HUES64 (cell line): Measurements from ENCODE around the gene CEP131.
A peak's percentile ranks its signal among the peaks of the same experiment; 100 is the strongest.
"Not testable (repeated sequence)": the region's sequence is repeated elsewhere in the genome, so short reads cannot be mapped to it uniquely, and the experiment has no call there.

Experiments
- H3K27ac ChIP-seq: 2 replicates; pipeline ENCODE4 v1.7.0; 2013; ENCODE audit warnings: low read depth, low read length, inconsistent platforms
- H3K27me3 ChIP-seq: 2 replicates; pipeline ENCODE4 v1.6.1; 2013; ENCODE audit warnings: mild to moderate bottlenecking, low read length; ENCODE audit not compliant: insufficient read depth
- H3K36me3 ChIP-seq: 2 replicates; pipeline ENCODE4 v1.6.1; 2013; ENCODE audit warnings: mild to moderate bottlenecking, low read length; ENCODE audit not compliant: insufficient read depth
- H3K4me1 ChIP-seq: 2 replicates; pipeline ENCODE4 v1.6.1; 2013; ENCODE audit warnings: mild to moderate bottlenecking, low read length, moderate library complexity; ENCODE audit not compliant: insufficient read depth
- H3K4me3 ChIP-seq: 2 replicates; pipeline ENCODE4 v1.5.1; 2013; ENCODE audit warnings: mild to moderate bottlenecking, low read length, moderate library complexity
- H3K9ac ChIP-seq: 2 replicates; pipeline ENCODE4 v1.6.1; 2013; ENCODE audit warnings: mild to moderate bottlenecking, low read depth, low read length
- H3K9me3 ChIP-seq: 2 replicates; pipeline ENCODE4 v1.6.1; 2013; ENCODE audit warnings: low read depth, low read length; ENCODE audit not compliant: insufficient read depth
- WGBS: fragments of 150-250, 120-280 bp; methylation state at CpG from one replicate; pipeline ENCODE4 v1.1.7; 2013; ENCODE audit warnings: missing lambda C conversion rate; 5-methylcytosine and 5-hydroxymethylcytosine counted together

CEP131 gene

DNA sequence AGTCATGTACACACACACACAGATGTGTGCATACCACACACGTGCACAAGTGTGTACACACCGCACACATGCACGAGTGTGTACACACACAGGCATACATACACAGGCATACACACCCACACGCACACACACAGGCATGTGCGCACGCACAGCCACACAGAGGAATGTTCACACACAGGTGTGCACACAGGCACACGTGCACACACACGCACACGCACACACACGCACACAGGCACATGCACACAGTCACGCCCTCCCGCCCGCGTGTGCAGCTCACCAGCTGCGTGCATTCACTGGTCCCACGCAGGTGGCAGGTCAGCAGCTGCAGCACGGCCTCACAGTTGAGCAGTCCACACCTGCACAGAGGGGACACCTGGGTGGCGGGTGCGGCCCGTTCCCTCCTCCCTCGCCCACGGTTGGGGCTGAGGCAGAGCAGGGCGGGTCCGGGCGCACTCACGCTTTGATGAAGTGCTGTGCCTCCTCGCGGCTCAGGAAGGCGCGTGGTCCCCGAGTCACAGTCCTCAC is 8.4 kb upstream of the CEP131 start:
- Histone ChIP-seq H3K4me3 (no peak overlapping the region), H3K36me3 (peaks cover 13% of the 10 kb centered on the region), H3K27me3 (no peaks in the 10 kb centered on the region), H3K9me3 (no peaks in the 10 kb centered on the region), H3K9ac (no peak overlapping the region), H3K4me1 (no peaks in the 10 kb centered on the region), H3K27ac (no peak overlapping the region)
- WGBS: 92% methylated on average over 31 of the region's 31 CpGs

DNA sequence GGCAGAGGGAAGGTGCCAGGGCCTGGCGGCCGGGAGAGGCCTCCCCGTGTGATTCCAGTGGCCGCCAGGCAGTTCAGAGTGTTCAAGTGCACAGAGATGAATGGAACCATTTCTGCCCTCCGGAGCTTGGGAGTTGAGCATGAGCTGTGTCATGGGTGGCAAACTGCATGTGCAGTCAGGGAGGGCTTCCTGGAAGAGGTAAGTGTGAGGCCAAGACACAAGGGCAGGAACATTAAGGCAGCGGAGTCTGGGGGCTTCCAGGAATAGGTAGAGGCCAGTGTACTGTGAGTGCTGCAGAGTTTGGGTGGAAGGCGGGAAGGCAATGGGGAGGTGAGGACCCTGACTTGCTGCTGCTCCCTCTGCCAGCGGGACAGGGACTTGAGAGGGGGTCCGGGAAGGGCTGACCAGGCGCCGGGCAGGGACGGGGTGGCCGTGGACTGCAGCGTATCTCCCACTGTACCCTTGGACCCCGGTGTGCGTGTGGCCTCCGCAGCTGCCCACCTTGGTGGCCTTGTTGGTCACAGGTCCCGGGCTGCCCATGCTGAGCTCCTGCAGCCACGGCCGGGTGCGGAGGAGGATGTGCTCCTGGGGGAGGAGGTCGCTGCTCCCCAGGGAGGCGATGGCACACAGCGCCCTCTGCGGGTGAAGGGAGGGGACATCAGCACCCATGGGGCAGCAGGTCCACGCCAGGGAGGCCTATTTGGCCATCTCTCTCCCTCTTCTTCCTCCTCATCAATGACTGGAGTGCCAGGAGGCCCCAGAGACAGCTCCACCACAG is 7.5 kb upstream of the CEP131 start:
- Histone ChIP-seq H3K9ac (no peak overlapping the region), H3K4me1 (no peaks in the 10 kb centered on the region), H3K27me3 (no peaks in the 10 kb centered on the region), H3K9me3 (no peaks in the 10 kb centered on the region), H3K27ac (no peak overlapping the region), H3K36me3 (peaks cover 13% of the 10 kb centered on the region), H3K4me3 (no peak overlapping the region)
- WGBS: 89% methylated on average over 26 of the region's 26 CpGs

DNA sequence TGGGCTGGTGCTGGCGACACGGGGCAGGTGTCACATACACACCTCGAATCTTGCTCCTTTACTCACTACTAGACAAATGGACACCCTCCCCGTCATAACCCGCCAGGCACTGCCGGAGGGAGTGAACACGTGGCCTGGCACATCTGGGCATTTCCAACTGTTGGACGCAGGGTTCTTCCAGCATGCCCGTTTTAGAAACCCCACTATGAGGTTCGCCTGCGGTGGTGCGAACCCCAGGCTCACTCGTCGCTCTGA is 6.8 kb upstream of the CEP131 start:
- no peaks in the 10 kb centered on the region for H3K27me3 ChIP-seq
- H3K4me3 ChIP-seq: no peak overlapping the region
- H3K27ac ChIP-seq: no peak overlapping the region
- H3K9me3 ChIP-seq: no peaks in the 10 kb centered on the region
- WGBS: 94% methylated on average over 14 of the region's 14 CpGs
- peaks cover 13% of the 10 kb centered on the region for H3K36me3 ChIP-seq
- H3K4me1 ChIP-seq: no peaks in the 10 kb centered on the region
- H3K9ac ChIP-seq: no peak overlapping the region

DNA sequence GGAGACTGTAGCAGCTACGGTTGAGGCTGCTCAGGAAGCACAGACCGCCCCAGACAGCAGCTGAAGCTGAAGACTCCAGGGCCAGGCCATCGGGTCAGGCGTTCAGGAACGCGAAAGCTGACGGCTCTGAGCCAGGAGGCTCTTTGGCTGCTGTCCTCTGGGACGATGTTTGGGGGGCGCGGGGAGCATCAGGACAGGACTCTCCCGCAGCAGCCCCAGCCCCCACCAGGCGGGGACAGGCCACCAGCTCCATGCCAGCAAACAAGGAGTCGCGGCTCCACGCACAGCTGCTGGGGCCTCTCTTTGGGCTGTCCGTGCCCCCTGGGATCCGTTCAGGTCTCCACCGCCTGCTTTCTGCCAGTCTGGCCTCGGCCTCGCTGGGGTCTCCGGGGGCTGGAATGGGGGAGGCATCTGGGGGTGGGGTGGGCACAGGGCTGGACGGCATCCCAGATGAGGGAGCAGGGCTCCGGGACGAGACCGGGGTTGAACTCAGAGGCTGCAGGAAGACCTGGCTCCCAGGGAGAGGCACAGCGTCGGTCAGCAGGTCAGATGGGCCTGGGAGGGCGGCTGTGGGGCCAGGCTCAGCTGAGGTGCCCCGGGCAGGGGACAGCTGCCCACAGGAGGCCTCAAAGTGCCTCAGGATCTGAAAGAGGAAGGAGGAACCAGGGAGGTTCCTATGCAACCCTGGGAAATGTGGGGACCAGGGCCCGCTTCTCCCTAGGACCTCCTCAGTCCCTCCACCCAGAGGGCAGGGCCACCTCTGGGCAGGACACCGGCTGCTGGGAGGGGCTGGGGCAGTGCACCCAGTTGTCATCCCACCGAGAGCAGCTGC is 6.3 kb upstream of the CEP131 start:
- H3K27ac ChIP-seq: no peak overlapping the region
- H3K4me3 ChIP-seq: no peak overlapping the region
- no peaks in the 10 kb centered on the region for H3K27me3 ChIP-seq
- peaks cover 13% of the 10 kb centered on the region for H3K36me3 ChIP-seq
- WGBS: 94% methylated on average over 32 of the region's 32 CpGs
- no peaks in the 10 kb centered on the region for H3K4me1 ChIP-seq
- H3K9ac ChIP-seq: no peak overlapping the region
- no peaks in the 10 kb centered on the region for H3K9me3 ChIP-seq

DNA sequence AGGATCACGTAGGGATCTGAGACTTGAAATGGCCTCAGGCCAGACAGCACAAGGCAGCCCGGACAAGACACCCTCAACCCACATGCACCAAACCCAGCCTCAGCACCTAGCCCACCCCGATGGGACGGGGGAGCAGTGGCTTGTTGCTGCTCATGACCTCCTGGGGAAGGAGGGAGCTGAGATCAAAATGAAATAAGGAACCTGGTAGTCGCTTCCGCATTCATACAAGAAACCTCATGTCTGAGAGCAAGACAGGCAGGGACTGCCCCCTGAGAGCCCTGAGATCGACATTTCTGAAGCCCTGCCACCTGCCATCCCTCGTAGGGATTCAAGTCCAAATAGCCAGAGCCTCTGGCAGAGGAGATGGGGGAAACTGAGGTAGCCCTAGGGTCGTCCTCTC is 5.7 kb upstream of the CEP131 start:
- H3K4me1 ChIP-seq: no peaks in the 10 kb centered on the region
- H3K9ac ChIP-seq: no peak overlapping the region
- 91% methylated on average over 9 of the region's 9 CpGs for WGBS
- H3K4me3 ChIP-seq: no peak overlapping the region
- H3K27me3 ChIP-seq: no peaks in the 10 kb centered on the region
- H3K36me3 ChIP-seq: peaks cover 13% of the 10 kb centered on the region
- H3K9me3 ChIP-seq: no peaks in the 10 kb centered on the region
- H3K27ac ChIP-seq: no peak overlapping the region

DNA sequence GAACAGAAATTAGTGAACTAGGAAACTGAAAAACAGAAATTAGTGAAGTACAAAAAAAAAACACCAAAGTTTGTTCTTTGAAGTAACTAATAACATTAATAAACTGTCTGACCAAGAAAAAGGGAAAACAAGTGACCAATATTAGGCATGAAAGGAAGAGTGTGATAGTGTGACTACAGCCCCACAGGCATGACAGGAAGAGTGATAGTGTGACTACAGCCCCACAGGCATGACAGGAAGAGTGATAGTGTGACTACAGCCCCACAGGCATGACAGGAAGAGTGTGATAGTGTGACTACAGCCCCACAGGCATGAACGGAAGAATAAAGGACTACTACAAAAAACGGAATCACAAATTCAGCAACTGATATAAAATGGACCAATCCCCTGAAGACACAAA is 4.9 kb upstream of the CEP131 start:
- WGBS: no CpG with 5 or more reads among the region's 2 CpGs
- H3K9ac ChIP-seq, H3K4me3 ChIP-seq, H3K4me1 ChIP-seq, H3K27ac ChIP-seq, H3K9me3 ChIP-seq, H3K27me3 ChIP-seq: not testable (repeated sequence)
- H3K36me3 ChIP-seq: peaks cover 13% of the 10 kb centered on the region

DNA sequence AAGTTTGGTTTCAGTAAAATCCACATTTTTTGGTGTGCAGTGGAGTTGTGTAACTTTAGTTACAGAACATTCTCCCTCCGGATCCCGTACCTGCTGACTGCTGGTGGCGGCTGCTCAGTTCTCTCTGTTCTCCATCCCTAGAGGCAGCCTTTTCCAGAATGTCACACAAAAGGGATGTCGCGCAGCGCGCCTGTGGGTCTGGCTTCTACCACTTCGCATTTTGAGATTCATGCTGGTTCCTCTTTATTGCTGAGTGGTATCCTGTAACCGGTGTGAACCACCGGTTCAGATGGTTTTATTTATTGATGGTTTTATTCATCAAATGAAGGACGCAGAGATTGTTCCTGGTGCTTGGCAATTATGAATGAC is 981 bp upstream of the CEP131 start:
- no peaks in the 10 kb centered on the region for H3K27me3 ChIP-seq
- peak overlapping the region; percentile 82 for H3K9ac ChIP-seq
- no peaks in the 10 kb centered on the region for H3K9me3 ChIP-seq
- H3K4me1 ChIP-seq: peaks cover 10% of the 10 kb centered on the region
- 0 out of 2 replicates have a peak overlapping the region, but pooled peaks have one; percentile 11 for H3K27ac ChIP-seq
- WGBS: 67% methylated on average over 11 of the region's 11 CpGs
- peak overlapping the region; percentile 55 for H3K4me3 ChIP-seq
- peaks cover 8% of the 10 kb centered on the region; the same call in 1 of the 2 replicates for H3K36me3 ChIP-seq

DNA sequence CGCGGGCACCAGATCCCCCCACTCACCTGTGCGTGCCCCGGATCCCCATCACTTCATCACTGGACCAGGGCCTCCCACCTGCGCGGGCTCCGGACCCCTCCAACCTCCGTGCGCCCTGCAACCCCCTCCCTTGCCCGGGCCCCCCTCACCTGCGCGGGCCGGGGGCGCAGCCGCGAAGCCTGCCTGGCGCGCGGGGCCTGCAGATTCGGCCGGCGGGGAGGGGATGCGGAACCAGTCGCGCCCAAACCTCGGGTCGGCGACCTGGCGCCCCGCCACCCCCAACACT is 202 bp downstream of the CEP131 start:
- 0% methylated on average over 30 of the region's 30 CpGs for WGBS
- Histone ChIP-seq H3K9ac (peak overlapping the region; percentile 72), H3K4me1 (peaks cover 10% of the 10 kb centered on the region), H3K27ac (no peak overlapping the region), H3K9me3 (no peaks in the 10 kb centered on the region), H3K27me3 (no peaks in the 10 kb centered on the region), H3K4me3 (peak overlapping the region; percentile 86), H3K36me3 (peaks cover 10% of the 10 kb centered on the region; the same call in 1 of the 2 replicates)

DNA sequence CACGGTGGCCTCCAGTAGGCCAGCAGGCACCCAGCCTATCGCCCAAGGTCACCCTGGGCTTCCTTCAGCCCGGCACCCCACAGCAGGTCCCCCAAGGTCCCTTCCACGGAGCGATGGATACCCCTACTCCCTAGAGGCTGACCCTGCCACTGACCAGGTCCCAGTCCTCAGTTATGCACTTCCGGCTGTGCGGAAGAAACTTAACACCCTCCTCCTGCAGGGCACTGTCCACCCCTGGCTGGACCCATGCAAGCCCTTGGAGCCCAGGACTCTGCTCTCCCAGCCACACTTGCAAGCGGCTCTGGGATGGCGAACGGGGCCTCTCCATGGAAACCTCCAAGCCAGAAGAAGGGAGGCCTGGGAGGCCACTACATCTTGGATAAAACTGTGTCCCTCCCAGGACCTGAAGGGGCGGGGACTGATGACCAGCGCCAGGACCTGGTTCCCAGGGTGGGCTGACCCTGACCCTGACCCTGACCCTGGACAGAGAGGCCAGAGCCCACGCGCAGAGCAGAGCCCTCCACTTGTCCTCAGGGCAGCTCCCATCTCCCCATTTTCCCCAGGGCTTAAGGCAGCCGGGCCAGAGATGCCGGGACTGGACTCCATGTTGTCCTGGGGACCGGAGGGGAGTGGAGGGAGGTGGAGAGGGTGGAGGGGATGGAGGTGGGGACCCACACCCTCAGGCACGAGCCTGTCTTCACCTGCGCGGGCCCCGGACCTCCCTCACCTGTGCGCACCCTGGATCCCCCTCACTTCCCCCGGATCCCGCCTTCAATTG is 734 bp downstream of the CEP131 start:
- Histone ChIP-seq H3K9ac (peak overlapping the region; percentile 72), H3K36me3 (peaks cover 13% of the 10 kb centered on the region), H3K4me1 (peaks cover 10% of the 10 kb centered on the region), H3K27ac (no peak overlapping the region), H3K27me3 (no peaks in the 10 kb centered on the region), H3K4me3 (peak overlapping the region; percentile 86), H3K9me3 (no peaks in the 10 kb centered on the region)
- WGBS: 24% methylated on average over 24 of the region's 24 CpGs

DNA sequence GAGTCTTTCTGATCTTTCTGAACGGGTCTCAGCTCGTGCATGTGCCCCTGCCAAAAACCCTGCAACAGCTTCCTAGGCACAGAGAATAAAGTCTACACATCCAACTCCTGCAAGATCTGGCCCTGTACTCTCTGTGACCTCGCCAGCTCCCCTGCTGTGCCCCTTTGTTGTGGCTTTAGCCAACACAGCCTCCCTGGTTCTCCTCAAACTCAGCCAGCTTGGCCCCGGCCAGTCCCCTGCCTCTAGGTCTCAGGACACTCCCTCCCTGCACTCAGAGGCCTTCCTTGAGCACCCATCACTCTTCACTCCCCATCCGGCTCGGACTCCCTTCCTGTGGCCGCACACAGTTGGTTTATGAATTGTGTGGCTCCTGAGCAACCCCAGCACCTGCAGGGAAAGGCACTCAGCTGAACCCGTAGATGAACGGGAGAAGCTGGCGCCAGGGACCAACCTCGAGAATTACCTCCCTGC is 1.4 kb downstream of the CEP131 start:
- H3K27me3 ChIP-seq: no peaks in the 10 kb centered on the region
- H3K36me3 ChIP-seq: peaks cover 16% of the 10 kb centered on the region
- H3K4me3 ChIP-seq: peak overlapping the region; percentile 86
- no peak overlapping the region for H3K9ac ChIP-seq
- no peak overlapping the region for H3K27ac ChIP-seq
- H3K4me1 ChIP-seq: peaks cover 10% of the 10 kb centered on the region
- WGBS: 57% methylated on average over 11 of the region's 11 CpGs
- H3K9me3 ChIP-seq: no peaks in the 10 kb centered on the region
